ENCODE measurements around the gene AKR1B1.

AKR1B1 gene

DNA sequence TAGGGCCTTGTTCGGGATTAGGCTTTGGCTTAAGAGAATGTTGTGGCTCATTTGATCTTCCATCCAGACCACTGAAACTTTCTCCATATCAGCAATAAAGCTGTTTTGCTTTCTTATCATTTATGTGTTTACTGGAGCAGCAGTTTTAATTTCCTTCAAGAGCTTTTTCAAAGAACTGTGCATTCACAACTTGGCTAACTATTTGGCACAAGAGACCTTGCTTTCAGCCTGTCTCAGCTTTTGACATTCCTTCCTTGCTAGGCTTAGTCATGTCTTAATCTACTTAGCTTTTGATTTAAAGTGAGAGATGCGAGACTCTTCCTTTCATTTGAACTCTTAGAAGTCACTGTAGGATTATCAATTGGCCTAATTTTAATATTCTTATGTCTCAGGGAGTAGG lies 19.1 kb upstream of the AKR1B1 start:
- H3K4me3 Mint-ChIP-seq, result no peak overlapping the region
- no peak for DNase-seq
- H3K9me3 Mint-ChIP-seq, result no peaks in the 10 kb centered on the region
- H3K4me1 Mint-ChIP-seq, result no peaks in the 10 kb centered on the region
- ATAC-seq, result no peak
- peaks cover 6% of the 10 kb centered on the region for H3K27me3 Mint-ChIP-seq
- no peak overlapping the region for H3K27ac Mint-ChIP-seq

DNA sequence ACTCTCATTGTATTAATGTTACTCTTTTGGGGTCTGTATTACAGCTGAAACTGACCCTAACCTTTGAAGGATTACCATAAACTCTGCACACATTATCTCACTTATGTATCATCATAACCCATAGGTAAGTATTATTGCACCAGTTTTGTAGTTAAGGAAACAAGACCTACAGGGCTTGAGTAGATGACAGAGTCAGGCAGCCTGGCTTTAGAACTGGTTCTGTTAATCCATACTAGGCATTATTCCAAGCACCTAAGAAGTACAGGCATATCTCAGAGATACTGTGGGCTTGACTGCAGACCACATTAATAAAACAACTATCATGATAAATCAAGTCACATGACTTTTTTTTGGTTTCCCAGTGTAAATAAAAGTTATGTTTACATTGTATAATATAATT lies 17.1 kb upstream of the AKR1B1 start:
- Mint-ChIP-seq H3K27ac (no peak overlapping the region), H3K9me3 (no peaks in the 10 kb centered on the region), H3K4me1 (no peaks in the 10 kb centered on the region), H3K4me3 (no peak overlapping the region), H3K27me3 (peaks cover 6% of the 10 kb centered on the region)
- DNase-seq (no peak), ATAC-seq (no peak)

DNA sequence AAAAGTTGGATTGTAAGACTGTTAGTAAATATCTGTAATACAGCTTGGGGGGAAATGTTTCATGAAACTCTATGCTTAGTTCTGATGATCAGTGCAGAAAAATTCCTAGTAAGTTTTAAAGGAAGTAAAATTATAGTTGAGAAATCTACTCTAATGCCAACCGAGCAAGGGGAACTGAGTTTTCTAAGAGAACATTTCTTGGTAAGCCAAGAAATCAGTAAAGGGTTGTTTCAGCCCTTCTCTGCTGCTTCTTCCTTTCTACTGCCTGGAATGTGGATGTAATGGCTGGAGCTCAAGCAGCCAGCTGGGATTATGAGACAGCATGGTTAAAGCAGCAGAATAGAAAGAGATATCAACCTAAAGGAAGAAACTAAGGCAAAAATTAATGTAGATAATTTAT lies 15.9 kb upstream of the AKR1B1 start:
- Mint-ChIP-seq H3K27ac (peak overlapping the region in 1 of 2 donors; percentile 36), H3K9me3 (no peaks in the 10 kb centered on the region), H3K27me3 (peaks cover 6% of the 10 kb centered on the region), H3K4me1 (no peaks in the 10 kb centered on the region), H3K4me3 (no peak overlapping the region)
- ATAC-seq (no peak), DNase-seq (no peak)

DNA sequence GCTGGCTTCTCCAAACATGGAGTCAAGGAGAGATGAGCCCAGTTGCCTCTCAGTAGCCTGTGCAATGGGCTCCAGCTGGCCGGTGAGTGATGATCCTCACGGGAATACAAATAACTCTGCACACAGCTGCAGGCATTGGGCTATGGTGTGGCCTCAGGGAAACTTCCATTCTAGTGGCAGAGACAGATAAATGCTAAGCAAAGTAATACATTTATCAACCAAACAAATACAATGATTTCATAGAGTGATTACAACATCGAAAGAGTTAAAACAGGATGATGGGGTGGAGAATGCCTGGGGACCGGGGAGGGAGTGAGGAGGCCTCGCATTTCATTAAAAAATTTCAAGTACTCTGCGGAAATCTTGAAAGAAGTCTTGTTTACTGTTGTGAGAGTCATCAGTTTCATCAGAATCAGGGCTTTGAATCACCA lies 15.0 kb upstream of the AKR1B1 start:
- ATAC-seq (no peak), DNase-seq (no peak)
- Mint-ChIP-seq H3K27ac (peak overlapping the region in 1 of 2 donors; percentile 70), H3K4me3 (no peak overlapping the region), H3K9me3 (no peaks in the 10 kb centered on the region), H3K4me1 (no peaks in the 10 kb centered on the region), H3K27me3 (peaks cover 1% of the 10 kb centered on the region)

DNA sequence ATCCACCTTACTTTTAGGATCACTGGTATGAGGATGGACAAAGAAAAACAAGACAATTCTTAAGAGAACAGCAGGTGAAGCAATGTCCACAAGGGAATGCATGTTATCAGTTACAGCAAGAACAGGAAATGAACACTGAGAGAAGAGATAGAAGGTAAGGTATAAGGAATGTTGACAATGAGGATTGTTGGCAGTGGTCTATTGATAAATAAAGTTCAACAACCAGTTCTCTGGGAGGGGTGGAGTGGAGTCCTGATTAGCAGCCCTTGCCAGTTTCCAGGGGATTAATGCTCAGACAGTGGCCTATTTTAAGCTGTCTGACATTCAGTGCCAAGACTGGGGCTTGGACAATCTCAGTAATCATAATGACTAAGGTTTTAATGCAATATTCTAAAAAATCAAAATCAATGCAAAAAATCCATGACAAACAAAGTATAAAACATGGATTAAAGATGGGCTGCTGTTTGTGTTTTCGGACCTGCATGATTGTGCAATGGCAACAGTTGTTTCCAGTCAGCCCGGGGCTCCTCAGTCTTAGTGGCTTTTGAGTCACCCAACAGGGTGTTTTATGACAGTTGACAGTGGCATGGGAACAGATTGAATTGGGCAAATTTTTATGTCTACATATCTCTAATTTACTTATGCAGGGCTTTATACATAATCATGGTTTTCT lies 13.8 kb upstream of the AKR1B1 start:
- Mint-ChIP-seq H3K9me3 (no peaks in the 10 kb centered on the region), H3K4me1 (no peaks in the 10 kb centered on the region), H3K4me3 (no peak overlapping the region), H3K27ac (no peak overlapping the region), H3K27me3 (no peaks in the 10 kb centered on the region)
- ATAC-seq, result no peak
- no peak for DNase-seq

DNA sequence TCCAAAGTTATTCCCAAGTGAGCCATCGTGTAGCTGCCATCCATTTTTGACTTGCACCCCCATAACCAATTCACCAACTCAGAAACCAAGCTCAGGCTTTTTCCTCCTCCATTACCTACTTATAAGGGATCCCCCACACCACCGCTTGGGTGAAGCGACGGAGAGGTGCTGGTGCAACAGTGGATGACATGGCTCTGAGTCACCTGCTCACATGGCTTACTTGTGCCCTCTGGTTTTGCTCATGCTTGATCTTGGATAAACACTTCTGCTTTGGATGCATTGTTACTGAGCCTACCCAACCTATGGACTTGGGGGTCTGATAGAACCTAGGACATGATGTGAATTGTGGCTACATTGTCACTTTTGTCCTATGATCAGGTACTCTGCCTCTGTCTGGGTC lies 12.0 kb upstream of the AKR1B1 start:
- no peaks in the 10 kb centered on the region for H3K4me1 Mint-ChIP-seq
- H3K4me3 Mint-ChIP-seq, result no peak overlapping the region
- DNase-seq (no peak), ATAC-seq (no peak)
- H3K27me3 Mint-ChIP-seq, result no peaks in the 10 kb centered on the region
- H3K27ac Mint-ChIP-seq, result no peak overlapping the region
- H3K9me3 Mint-ChIP-seq, result peaks cover 0 to under 1% of the 10 kb centered on the region in 2 donors

DNA sequence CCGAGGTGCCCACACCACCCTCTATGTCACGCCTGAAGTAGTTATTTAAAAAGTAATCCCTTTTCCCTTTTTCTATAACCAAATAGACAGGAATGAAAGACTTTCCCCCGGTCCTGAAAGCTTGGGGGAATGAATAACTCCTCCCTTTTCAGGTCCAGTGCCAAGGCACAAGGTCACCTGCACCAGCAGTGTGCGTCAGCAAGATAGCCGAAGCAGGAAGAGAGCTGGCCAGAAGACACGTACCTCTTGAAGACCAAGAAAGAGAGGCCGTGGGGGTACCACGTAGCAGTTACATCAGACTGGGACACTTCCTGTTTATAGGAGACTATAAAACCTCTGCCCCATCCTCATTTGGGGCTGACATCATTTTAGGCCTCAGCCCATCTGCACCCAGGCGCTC lies 10.7 kb upstream of the AKR1B1 start:
- ATAC-seq, result no peak
- Mint-ChIP-seq H3K27me3 (no peaks in the 10 kb centered on the region), H3K4me3 (no peak overlapping the region), H3K9me3 (peaks cover 9 to 11% of the 10 kb centered on the region in 2 donors), H3K27ac (no peak overlapping the region), H3K4me1 (no peaks in the 10 kb centered on the region)
- no peak for DNase-seq

DNA sequence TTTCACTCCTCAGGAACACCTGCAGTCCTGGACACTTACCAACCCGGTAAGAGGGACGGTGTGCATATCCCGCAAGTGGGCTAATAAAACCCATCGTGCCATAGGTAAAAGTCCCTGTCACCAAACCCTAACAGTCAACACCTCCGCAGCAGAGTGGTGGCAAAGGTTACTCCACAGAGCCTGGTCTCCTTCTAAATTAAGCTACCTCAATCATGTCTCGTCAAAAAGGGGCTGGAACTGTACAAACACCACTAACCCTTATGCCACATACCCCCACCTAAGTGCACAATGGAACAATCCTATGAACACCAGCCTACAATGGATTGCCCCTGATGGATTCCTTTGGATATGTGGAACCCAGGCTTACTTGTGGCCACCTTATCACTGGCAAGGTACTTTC lies 9.6 kb upstream of the AKR1B1 start:
- Mint-ChIP-seq H3K9me3 (peaks cover 17 to 21% of the 10 kb centered on the region in 2 donors), H3K4me1 (no peaks in the 10 kb centered on the region), H3K4me3 (no peak overlapping the region), H3K27me3 (no peaks in the 10 kb centered on the region), H3K27ac (no peak overlapping the region)
- no peak for DNase-seq
- no peak for ATAC-seq

DNA sequence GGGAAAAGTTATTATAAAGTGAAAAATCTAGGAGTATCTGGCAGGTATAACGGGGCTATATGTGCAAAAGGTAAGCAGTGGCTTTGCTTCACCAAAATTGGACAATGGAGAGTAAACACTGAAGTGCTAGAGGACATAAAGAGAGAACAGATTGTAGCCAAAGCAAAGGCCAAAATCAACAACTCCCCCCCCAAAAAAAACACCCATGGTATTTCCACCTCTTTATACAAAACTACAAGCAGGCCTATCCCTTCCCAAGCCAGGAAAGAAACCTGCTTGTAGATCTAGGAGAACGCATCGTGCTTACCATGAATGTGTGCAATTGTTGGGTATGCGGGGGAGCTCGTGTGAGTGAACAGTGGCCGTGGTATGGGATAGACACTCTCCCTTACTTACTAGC lies 9.2 kb upstream of the AKR1B1 start:
- H3K4me1 Mint-ChIP-seq, result no peaks in the 10 kb centered on the region
- ATAC-seq, result no peak
- no peaks in the 10 kb centered on the region for H3K27me3 Mint-ChIP-seq
- DNase-seq, result no peak
- no peak overlapping the region for H3K4me3 Mint-ChIP-seq
- peaks cover 17 to 21% of the 10 kb centered on the region in 2 donors for H3K9me3 Mint-ChIP-seq
- no peak overlapping the region for H3K27ac Mint-ChIP-seq

DNA sequence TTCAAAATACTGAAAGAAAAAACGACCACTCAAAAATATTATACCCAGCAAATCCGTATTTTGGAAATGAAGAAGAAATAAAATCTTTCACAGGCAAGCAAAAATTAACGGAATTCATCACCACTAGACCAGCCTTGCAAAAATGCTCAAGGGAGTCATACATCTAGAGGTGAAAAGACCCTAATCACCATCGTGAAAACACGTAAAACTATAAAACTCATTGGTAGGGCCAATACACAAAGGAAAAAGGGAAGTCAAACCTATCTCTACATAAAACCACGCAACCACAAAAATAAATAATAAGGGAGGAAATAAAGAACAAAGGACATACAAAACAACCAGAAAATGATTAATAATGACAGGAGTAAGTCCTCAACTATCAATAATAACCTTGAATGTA lies 6.6 kb upstream of the AKR1B1 start:
- Mint-ChIP-seq H3K27me3 (no peaks in the 10 kb centered on the region), H3K4me3 (no peak overlapping the region), H3K4me1 (no peaks in the 10 kb centered on the region), H3K27ac (peak overlapping the region in 1 of 2 donors; percentile 40), H3K9me3 (peaks cover 20 to 21% of the 10 kb centered on the region in 2 donors)
- ATAC-seq (no peak), DNase-seq (no peak)

DNA sequence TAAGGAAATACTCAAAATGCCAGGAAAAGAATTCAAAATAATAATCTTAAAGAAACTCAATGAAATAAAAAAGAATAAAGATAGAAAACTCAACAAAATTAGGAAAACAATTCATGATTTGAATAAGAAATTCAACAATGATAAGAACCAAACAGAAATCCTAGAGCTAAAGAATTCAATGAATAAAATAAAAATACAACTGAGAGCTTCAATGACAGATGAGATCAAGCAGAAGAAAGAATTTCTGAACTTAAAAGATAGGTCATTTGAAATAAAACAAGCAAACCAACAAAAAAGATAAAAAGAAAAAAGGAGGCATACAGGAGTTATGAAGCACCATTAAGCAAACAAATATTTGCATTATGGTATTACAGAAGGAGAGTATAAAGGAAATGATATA lies 5.6 kb upstream of the AKR1B1 start:
- no peaks in the 10 kb centered on the region for H3K27me3 Mint-ChIP-seq
- peaks cover 8% of the 10 kb centered on the region for H3K4me1 Mint-ChIP-seq
- no peak for ATAC-seq
- H3K9me3 Mint-ChIP-seq, result peaks cover 20 to 21% of the 10 kb centered on the region in 2 donors
- H3K4me3 Mint-ChIP-seq, result no peak overlapping the region
- no peak overlapping the region for H3K27ac Mint-ChIP-seq
- no peak for DNase-seq

DNA sequence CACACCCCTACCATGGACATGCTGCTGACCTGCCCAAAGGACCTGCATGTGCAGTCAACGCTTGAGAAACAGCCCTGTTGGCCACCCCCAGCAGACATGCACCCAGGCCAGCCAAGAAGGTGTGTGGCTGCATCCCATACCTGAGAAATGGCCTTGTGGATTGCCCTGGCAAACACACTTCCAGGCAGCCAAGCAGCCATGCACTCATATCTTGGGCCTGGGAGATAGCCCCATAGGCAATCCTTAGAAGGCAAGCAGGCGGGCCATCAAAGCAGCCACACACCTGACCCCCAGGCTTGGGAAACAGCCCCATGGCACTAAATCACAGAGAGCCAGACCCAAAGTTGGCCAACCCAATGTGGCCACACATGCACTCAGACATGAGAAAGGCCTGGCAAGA lies 4.9 kb upstream of the AKR1B1 start:
- Mint-ChIP-seq H3K9me3 (peaks cover 20 to 21% of the 10 kb centered on the region in 2 donors), H3K27ac (no peak overlapping the region), H3K4me3 (no peak overlapping the region), H3K4me1 (peaks cover 13% of the 10 kb centered on the region), H3K27me3 (no peaks in the 10 kb centered on the region)
- no peak for ATAC-seq
- no peak for DNase-seq

DNA sequence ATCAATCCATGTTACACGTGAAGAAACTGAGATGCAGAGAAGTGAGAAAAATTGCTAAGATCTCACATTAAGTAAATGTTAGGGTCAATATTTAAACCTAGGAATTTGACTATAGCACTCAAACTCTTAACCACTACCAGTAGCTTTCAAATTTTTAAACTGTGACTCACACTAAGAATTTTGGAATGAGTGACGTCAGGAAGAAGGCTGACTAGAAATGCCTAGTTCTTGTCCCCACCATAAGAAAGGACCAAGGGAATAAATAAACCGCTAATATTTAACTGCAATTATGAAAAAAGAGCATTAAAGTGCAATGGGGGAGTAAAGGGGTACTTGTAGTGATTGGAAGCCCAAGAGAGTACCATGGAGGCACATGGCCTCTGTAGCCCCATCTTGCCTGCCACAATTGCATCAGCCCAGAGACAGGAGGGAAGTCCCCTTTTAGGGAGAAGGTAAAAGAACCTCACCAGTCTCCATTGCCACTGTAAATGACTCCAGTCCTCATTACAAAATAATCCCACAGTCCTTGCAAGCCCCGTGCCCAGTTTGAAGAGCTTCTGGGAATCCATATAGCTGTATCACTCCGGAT lies 3.5 kb upstream of the AKR1B1 start:
- peak overlapping the region; percentile 55 to 57 for H3K27ac Mint-ChIP-seq
- H3K9me3 Mint-ChIP-seq, result peaks cover 20 to 21% of the 10 kb centered on the region in 2 donors
- H3K4me1 Mint-ChIP-seq, result peaks cover 22% of the 10 kb centered on the region
- DNase-seq (no peak), ATAC-seq (no peak)
- no peak overlapping the region for H3K4me3 Mint-ChIP-seq
- H3K27me3 Mint-ChIP-seq, result no peaks in the 10 kb centered on the region

DNA sequence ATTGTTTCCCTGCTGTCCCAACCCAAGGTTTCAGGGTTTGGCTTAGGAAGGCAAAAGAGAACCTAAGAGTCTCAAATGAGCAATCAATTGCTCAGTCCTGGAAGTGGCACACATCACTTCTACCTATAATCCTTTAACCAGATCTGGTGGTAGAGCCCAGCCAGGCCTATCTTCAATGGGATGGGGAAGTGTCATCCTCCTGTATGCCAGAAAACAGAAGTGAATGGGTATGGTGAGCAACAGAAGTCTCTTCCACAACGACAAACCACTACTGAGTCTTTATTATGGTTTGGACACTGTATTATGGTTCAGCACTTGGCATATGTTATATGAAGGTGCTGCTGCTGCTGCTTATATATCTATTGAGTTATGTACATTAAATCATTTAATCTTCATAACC lies 3.0 kb upstream of the AKR1B1 start:
- no peaks in the 10 kb centered on the region for H3K27me3 Mint-ChIP-seq
- no peak overlapping the region for H3K27ac Mint-ChIP-seq
- ATAC-seq (no peak), DNase-seq (no peak)
- H3K4me1 Mint-ChIP-seq, result peaks cover 25% of the 10 kb centered on the region
- no peak overlapping the region for H3K4me3 Mint-ChIP-seq
- peaks cover 20 to 21% of the 10 kb centered on the region in 2 donors for H3K9me3 Mint-ChIP-seq

DNA sequence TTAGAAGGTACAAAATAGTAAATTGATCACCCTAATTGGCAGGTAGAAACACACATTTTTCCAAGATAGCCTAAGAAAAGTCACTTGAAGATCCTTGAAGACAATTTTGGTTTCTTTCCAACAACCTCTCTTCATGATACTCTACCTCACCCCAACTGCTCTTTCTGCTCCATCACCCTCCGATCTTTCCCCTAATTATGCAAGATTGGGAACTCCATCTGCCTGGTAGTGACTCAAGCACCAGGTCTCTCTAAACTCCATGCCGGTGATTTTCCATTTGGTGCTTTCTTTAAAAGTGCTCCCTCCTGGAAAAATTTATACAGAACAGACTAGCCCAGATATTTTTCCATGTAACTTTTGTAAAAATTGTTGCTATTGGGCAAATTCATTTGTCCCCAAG lies 1.1 kb upstream of the AKR1B1 start:
- Mint-ChIP-seq H3K4me3 (no peak overlapping the region), H3K27me3 (no peaks in the 10 kb centered on the region), H3K9me3 (peaks cover 13% of the 10 kb centered on the region in 2 donors), H3K4me1 (peaks cover 37% of the 10 kb centered on the region), H3K27ac (no peak overlapping the region)
- DNase-seq (no peak), ATAC-seq (no peak)

DNA sequence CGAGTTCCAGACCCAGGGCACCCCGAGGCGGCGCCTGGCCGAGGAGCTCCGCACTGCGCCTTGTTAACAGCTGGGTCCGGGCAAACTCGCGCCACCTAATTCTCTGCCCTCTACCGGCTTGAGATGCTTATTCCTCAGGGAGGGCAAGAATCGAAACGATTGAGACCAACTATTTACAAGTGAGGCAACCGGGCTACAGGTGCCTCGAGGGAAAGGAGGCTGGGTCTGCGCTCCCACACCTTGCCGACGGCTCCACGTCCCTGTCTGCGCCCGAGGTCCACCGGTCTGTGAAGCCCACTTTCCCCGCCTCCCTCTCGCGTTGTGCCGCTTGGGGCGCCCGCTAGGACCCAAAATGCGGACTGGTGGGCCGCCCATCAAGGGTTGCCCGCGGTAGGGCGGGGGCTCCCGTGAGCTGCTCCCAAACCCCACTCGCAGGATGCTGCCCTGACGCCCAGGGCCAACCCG lies 527 bp downstream of the AKR1B1 start:
- Mint-ChIP-seq H3K9me3 (peaks cover 0 to 3% of the 10 kb centered on the region in 2 donors), H3K27me3 (no peaks in the 10 kb centered on the region), H3K4me3 (peak overlapping the region; percentile 86 to 92), H3K27ac (peak overlapping the region; percentile 82 to 95), H3K4me1 (peaks cover 53% of the 10 kb centered on the region)
- ATAC-seq (peak; percentile 75), DNase-seq (peak; percentile 71 to 75)

DNA sequence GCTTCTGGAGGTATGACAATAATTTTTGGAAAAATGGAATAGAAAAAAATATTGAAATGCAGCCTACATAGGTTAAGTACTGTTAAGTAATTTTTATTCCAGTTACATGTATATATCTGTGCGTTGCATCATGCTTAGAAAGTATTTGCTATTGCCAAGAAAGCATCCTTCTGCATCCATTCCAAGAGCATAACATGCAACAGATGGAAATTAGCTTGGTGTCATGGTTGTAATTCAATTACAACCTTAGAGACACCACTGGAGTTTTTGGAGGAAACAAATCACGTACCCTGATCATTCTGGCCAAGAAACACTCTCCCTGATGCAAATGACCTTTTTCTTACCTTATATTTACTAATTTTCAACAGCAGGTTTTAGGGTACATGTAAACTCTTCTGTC lies 1.7 kb downstream of the AKR1B1 start:
- H3K4me1 Mint-ChIP-seq, result peaks cover 54% of the 10 kb centered on the region
- no peak overlapping the region for H3K27ac Mint-ChIP-seq
- peaks cover 0 to under 1% of the 10 kb centered on the region in 2 donors for H3K9me3 Mint-ChIP-seq
- no peak for ATAC-seq
- no peak for DNase-seq
- H3K4me3 Mint-ChIP-seq, result peak overlapping the region; percentile 86 to 92
- H3K27me3 Mint-ChIP-seq, result no peaks in the 10 kb centered on the region
